ENCODE data around the gene SDK1. TPM values are rescaled to one million over a fixed set of nuclear protein-coding genes. Genes with fewer than 3 reads are reported as not detected.

The SDK1 gene
- total RNA-seq, 1 donor from 2014 or later: 10.9 TPM

GRCh38 chr7:3884543-3884942, 583.5 kb downstream of the SDK1 start:
- Mint-ChIP-seq H3K27me3 (ENCODE audit: low read depth) (no peaks in the 10 kb centered on the region), H3K4me3 (ENCODE audit: unreplicated experiment) (no peak overlapping the region), H3K9me3 (ENCODE audit: low read depth) (no peaks in the 10 kb centered on the region), H3K36me3 (ENCODE audit: low read depth) (no peaks in the 10 kb centered on the region), H3K4me1 (ENCODE audit: low read depth) (peaks cover 8% of the 10 kb centered on the region), H3K27ac (ENCODE audit: unreplicated experiment) (no peak overlapping the region)
- no peak for TF ChIP-seq CTCF (IDR thresholded peaks at IDR 0.05)
- no peak for DNase-seq (ENCODE audit: low spot score)

GRCh38 chr7:3887096-3887690, 586.1 kb downstream of the SDK1 start:
- H3K27me3 Mint-ChIP-seq (ENCODE audit: low read depth): no peaks in the 10 kb centered on the region
- H3K36me3 Mint-ChIP-seq (ENCODE audit: low read depth): no peaks in the 10 kb centered on the region
- H3K4me1 Mint-ChIP-seq (ENCODE audit: low read depth): peaks cover 8% of the 10 kb centered on the region
- no peak overlapping the region for H3K4me3 Mint-ChIP-seq (ENCODE audit: unreplicated experiment)
- no peak overlapping the region for H3K27ac Mint-ChIP-seq (ENCODE audit: unreplicated experiment)
- no peak for DNase-seq (ENCODE audit: low spot score)
- TF ChIP-seq CTCF (IDR thresholded peaks at IDR 0.05): no peak
- no peaks in the 10 kb centered on the region for H3K9me3 Mint-ChIP-seq (ENCODE audit: low read depth)

- Mint-ChIP-seq H3K4me3 (ENCODE audit: unreplicated experiment) (no peak overlapping the region), H3K27ac (ENCODE audit: unreplicated experiment) (peak overlapping the region; percentile 56), H3K27me3 (ENCODE audit: low read depth) (no peaks in the 10 kb centered on the region), H3K36me3 (ENCODE audit: low read depth) (no peaks in the 10 kb centered on the region), H3K9me3 (ENCODE audit: low read depth) (no peaks in the 10 kb centered on the region), H3K4me1 (ENCODE audit: low read depth) (peaks cover 8% of the 10 kb centered on the region)
- DNase-seq (ENCODE audit: low spot score): no peak
- no peak for TF ChIP-seq CTCF (IDR thresholded peaks at IDR 0.05)
Measured at GRCh38 chr7:3888096-3888495, 587.0 kb downstream of the SDK1 start.

GRCh38 chr7:3892157-3892556, 591.1 kb downstream of the SDK1 start:
- Mint-ChIP-seq H3K4me1 (ENCODE audit: low read depth) (peaks cover 8% of the 10 kb centered on the region), H3K27ac (ENCODE audit: unreplicated experiment) (no peak overlapping the region), H3K36me3 (ENCODE audit: low read depth) (no peaks in the 10 kb centered on the region), H3K4me3 (ENCODE audit: unreplicated experiment) (no peak overlapping the region), H3K27me3 (ENCODE audit: low read depth) (no peaks in the 10 kb centered on the region), H3K9me3 (ENCODE audit: low read depth) (no peaks in the 10 kb centered on the region)
- no peak for TF ChIP-seq CTCF (IDR thresholded peaks at IDR 0.05)
- DNase-seq (ENCODE audit: low spot score): no peak

GRCh38 chr7:3892686-3893085, 591.6 kb downstream of the SDK1 start:
- peaks cover 8% of the 10 kb centered on the region for H3K4me1 Mint-ChIP-seq (ENCODE audit: low read depth)
- no peak for DNase-seq (ENCODE audit: low spot score)
- H3K4me3 Mint-ChIP-seq (ENCODE audit: unreplicated experiment): no peak overlapping the region
- no peaks in the 10 kb centered on the region for H3K27me3 Mint-ChIP-seq (ENCODE audit: low read depth)
- H3K27ac Mint-ChIP-seq (ENCODE audit: unreplicated experiment): no peak overlapping the region
- no peak for TF ChIP-seq CTCF (IDR thresholded peaks at IDR 0.05)
- no peaks in the 10 kb centered on the region for H3K9me3 Mint-ChIP-seq (ENCODE audit: low read depth)
- H3K36me3 Mint-ChIP-seq (ENCODE audit: low read depth): no peaks in the 10 kb centered on the region

Measured in chondrocyte (in vitro differentiated cells).